Omental fat pad (tissue), 4 donors: Measurements from ENCODE around the gene UVSSA. TPM values are rescaled to one million over a fixed set of nuclear protein-coding genes. Genes with fewer than 3 reads are reported as not detected.
"Not testable (repeated sequence)": the region's sequence is repeated elsewhere in the genome, so short reads cannot be mapped to it uniquely, and the experiment has no call there.

Experiments
- ATAC-seq: fragments of 150-250 bp; one replicate; pipeline ENCODE4 v1.9.1; 2016; ENCODE audit warnings: mild to moderate bottlenecking, moderate library complexity; ENCODE audit not compliant: low FRiP score
- DNase-seq: peaks from one replicate; pipeline ENCODE4 v3.0.0-alpha.2; 2019; ENCODE audit warnings: low spot score
- total RNA-seq, 4 donors: library from RNA; depleted of rRNA; stranded (reverse); fragments of >200 nt; gene quantifications; one replicate each; pipeline ENCODE4 v1.1.0, GENCODE V29; 2016
- TF ChIP-seq, protein P1 (sequence below), 3 donors: fragments of 450-650 bp; IDR thresholded peaks; one replicate each; pipeline ENCODE4 v1.5.1; 2016 to 2017; ENCODE audit warnings: antibody characterized with exemption in 3 of 3, mild to moderate bottlenecking in 3 of 3, moderate library complexity in 2 of 3

Gene UVSSA
- total RNA-seq, 4 donors from 2014 or later = 10.2 to 28.2 (median 13.0) TPM

DNA sequence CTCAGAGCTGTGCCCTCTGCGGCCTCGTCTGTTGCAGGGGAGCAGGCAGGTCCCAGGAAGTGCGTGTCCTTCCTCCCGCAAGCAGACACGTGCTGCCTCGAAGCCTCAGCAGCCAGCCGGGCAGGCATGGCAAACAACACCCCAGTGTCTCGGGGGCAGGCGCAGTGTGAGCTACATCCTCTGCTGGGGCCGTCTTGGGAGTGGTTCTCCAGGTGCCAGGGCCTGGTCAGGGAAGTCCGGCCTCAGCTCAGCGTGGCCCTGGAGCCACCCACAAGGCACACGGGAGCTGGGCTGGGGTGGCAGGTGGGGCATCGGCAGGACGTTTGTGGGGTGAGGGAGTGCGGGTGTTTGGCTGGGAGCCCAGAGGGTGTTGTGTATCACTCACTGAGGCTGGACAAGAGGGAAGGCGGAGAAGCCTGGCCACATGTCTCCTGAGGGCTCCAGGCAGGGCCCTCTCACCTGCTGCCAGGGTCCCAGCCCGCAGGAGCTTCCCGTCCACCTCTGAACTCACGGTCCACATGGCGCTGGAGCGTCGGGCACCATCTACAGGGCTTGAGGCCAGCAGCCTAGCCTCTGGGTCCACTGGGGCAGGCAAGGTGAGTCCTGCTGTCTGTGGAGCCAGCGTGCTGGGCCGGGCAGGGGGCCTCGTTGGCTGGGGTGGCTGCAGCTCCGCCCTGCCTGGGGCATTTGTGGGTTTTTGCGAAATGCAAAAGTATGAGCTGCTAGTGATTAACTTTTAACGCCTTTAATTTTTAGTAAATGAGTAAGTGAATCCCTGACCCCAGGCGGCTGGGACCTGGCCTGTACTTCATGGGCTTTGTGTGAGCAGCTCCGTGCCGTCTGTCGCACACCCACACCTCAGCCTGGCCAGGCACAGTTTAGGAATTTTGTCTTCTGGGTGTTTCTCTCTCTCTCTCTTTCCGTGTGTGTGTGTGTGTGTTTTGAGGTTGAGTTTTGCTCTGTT is 17.3 kb upstream of the UVSSA start:
- TF ChIP-seq, protein P1, sequence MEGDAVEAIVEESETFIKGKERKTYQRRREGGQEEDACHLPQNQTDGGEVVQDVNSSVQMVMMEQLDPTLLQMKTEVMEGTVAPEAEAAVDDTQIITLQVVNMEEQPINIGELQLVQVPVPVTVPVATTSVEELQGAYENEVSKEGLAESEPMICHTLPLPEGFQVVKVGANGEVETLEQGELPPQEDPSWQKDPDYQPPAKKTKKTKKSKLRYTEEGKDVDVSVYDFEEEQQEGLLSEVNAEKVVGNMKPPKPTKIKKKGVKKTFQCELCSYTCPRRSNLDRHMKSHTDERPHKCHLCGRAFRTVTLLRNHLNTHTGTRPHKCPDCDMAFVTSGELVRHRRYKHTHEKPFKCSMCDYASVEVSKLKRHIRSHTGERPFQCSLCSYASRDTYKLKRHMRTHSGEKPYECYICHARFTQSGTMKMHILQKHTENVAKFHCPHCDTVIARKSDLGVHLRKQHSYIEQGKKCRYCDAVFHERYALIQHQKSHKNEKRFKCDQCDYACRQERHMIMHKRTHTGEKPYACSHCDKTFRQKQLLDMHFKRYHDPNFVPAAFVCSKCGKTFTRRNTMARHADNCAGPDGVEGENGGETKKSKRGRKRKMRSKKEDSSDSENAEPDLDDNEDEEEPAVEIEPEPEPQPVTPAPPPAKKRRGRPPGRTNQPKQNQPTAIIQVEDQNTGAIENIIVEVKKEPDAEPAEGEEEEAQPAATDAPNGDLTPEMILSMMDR (IDR thresholded peaks at IDR 0.05) = no peak
- no peak for ATAC-seq
- no peak for DNase-seq

- ATAC-seq (no peak), DNase-seq (no peak)
- TF ChIP-seq, protein P1 (IDR thresholded peaks at IDR 0.05) = no peak
Observed at GRCh38 chr4:1330761-1331590, 16.0 kb upstream of the UVSSA start.

GRCh38 chr4:1331591-1332353 is 15.2 kb upstream of the UVSSA start:
- ATAC-seq (no peak), DNase-seq (no peak)
- TF ChIP-seq, protein P1 (IDR thresholded peaks at IDR 0.05) = no peak

DNA sequence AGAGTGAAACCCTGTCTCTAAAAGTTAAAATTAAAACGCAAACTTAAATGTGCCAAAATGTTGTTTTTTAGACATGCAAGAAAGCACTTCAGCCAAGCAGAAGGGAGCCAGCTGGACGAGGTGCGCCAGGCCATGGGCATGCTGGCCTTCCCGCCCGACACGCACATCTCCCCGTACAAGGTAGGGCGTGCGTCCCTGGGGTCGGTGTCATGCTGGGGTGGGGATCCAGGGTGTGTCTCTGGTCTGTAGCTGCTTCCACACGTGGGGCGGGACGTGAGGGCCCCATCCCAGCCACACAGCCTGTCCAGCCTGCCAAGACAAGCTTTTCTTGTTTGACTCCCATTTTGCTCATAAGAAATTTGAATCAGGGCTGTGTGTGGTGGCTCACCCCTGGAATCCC is 14.3 kb upstream of the UVSSA start:
- no peak for ATAC-seq
- DNase-seq = no peak
- TF ChIP-seq, protein P1 (IDR thresholded peaks at IDR 0.05) = no peak

DNA sequence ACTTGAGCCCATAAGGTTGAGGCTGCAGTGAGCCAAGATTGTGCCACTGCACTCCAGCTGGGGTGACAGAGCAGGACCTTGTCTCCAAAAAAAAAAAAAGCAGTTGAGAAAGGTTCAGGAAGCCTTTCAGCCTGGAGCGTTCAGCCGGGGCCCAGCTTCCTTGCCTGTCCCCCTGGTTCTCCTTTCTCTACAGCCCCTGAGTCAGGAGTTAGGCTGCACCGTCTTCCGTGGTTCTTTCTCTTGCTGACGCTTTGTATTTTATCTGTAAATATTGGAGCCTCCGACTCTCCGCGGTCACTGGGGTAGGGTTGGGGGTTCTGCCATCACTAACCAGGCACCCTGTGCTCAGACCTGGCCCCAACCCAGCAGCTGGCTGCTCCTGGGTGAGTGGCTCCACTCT is 13.8 kb upstream of the UVSSA start:
- ATAC-seq = no peak
- TF ChIP-seq, protein P1 (IDR thresholded peaks at IDR 0.05) = no peak
- DNase-seq = no peak

DNA sequence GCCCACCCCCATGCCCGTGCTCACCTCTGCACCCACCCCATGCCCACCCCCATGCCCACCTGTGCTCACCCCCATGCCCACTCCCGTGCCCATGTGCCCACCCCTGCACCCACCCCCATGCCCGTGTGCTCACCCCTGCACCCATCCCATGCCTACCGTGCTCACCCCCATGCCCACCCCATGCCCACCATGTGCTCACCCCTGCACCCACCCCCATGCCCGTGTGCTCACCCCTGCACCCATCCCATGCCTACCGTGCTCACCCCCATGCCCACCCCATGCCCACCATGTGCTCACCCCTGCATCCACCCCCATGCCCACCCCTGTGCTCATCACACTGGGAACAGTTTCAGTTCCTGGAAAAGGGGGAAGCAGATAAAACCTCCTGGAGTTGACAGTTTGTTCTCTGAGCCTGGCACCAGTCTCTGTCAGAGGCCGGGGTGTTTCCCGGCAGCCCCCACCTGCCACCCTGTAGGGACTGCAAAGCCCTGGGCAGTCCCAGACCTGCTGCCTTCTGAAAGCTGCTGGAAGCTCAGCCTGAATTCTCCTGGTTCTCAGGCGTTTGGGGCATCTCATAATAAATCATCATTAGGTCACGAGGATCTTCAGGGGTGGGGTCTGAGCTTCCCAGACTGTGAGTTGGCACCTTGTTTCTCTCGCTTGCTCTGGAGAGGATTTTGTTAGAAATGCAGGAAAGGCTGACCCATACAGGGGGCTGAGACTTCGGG is 13.0 kb upstream of the UVSSA start:
- not testable (repeated sequence) for DNase-seq, ATAC-seq
